Myocyte (in vitro differentiated cells): ENCODE data around the gene GRIP2. TPM values are rescaled to one million over a fixed set of nuclear protein-coding genes. Genes with fewer than 3 reads are reported as not detected.
A peak's percentile ranks its signal among the peaks of the same experiment; 100 is the strongest.

Experiments used
- DNase-seq: peaks from one replicate; pipeline ENCODE4 v3.0.0-alpha.2; 2012; ENCODE audit warnings: low read depth
- total RNA-seq: library from RNA; depleted of rRNA; stranded (reverse); fragments of >200 nt; gene quantifications from 2 replicates; pipeline ENCODE4 v1.2.3, GENCODE V29; 2014

Gene GRIP2
- total RNA-seq, 1 donor from 2014 or later = 11.8 TPM

GRCh38 chr3:14488286-14489041 lies 51.7 kb downstream of the GRIP2 start:
- peak; percentile 15 for DNase-seq

DNA sequence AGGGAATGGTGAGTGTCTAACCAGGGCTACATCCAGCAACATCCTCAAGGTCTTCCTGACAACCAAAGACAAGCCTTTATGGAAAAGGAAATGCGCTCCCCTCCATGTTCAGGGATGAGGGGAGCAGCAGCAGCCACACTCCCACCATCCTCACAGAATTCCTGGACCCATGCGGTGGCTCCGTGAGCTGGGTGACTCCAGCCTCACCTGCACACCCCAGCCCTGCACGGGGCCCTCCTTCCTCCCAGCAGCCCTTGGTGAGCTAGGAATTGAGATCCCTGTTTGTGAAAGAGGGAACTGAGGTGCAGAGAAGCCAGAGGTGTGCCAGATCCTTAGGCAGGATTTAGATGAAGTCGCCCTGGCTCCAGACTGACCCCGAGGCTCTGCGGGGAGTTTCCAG lies 52.3 kb downstream of the GRIP2 start:
- no peak for DNase-seq

- DNase-seq = no peak
These were observed 53.1 kb downstream of the GRIP2 start for GRCh38 chr3:14487086-14487485.

- DNase-seq = no peak
These were observed 53.7 kb downstream of the GRIP2 start for GRCh38 chr3:14486460-14486859.

DNA sequence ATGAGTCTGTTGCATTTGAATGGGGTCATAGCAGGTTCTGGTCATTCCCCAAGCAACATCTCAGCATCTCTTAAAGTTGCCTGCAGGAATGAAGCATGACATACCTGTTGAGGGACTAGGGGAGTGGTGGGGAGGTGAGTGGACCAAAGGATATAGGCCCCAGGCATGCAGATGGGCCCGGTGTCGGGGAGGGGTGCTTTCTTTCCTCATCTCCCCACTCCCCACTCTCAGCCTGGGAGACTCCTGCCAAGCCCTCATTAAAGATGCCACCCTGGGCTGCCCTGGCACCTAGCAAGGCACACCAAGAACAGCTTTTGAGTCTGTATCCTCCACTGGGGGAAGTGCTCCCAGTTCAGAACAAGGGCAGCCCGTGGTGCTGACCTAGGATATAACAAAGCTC lies 54.2 kb downstream of the GRIP2 start:
- DNase-seq = no peak

- DNase-seq = no peak
These were observed 55.4 kb downstream of the GRIP2 start for GRCh38 chr3:14484741-14485140.

- no peak for DNase-seq
These were observed 56.9 kb downstream of the GRIP2 start for GRCh38 chr3:14483286-14483685.

- DNase-seq = no peak
These were observed 57.8 kb downstream of the GRIP2 start for GRCh38 chr3:14482271-14482721.

DNA sequence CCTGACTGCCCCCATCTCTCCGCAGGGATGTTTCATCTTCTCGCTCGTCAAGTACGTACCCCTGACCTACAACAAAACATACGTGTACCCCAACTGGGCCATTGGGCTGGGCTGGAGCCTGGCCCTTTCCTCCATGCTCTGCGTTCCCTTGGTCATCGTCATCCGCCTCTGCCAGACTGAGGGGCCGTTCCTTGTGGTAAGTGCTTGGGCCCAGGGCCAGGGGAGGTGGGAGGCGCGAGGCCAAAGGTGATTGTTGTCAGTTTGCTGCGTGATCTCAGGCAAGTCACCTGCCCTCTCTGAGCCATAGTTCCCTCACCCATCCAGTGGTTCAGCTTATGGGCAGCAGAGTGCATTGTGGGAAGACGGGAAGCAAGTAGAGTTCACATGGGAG lies 58.5 kb downstream of the GRIP2 start:
- no peak for DNase-seq

DNA sequence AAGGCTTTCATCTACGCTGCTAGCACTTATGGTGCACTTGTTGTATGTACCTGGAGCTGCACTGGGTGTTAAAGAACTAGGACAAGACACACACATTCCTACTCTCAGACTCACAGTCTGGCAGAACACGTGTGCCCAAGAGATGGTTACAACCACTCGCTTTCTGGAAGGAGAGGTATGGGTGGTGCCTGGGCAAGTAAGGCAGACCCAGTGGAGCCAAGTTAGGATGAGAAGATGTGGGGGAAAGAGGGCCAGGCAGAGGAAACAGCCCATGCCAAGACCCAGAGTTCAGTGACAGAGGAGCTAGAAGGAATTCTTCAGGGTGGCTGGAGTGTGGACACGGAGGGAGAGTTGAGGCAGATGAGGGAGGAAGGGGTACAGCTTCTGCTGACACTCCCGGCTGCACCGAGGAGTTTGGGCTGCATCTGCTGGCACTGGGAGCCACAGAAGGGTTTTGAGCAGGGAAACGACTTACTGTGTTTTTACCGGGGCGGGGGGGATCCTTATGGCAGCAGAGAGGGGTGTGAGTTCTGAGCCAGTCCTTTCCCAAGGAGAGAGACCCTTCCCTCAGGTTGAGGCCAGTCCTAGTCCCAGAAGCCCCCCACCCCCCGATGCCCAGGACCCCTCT lies 59.0 kb downstream of the GRIP2 start:
- no peak for DNase-seq

GRCh38 chr3:14480207-14481017 lies 59.7 kb downstream of the GRIP2 start:
- no peak for DNase-seq

DNA sequence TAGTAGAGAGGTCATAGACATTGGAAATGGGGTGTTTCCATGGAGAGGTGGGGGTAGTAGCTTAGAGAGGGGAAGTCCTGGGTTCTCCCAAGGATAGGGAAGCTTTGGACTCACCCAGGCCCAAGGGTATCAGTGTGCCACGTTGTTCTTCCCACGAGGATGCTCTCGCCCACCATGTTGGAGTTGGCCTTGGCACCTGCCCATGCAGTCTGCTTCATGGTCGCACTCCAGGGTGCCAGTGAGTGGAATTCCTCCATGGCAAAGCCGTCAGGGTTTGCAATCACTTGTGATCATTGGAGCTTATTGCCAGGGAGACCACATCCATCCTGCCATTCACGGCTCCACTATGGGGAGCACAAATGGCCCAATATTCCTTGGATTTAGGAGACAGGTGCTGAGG lies 60.6 kb downstream of the GRIP2 start:
- no peak for DNase-seq

GRCh38 chr3:14478956-14479550 lies 61.1 kb downstream of the GRIP2 start:
- no peak for DNase-seq

DNA sequence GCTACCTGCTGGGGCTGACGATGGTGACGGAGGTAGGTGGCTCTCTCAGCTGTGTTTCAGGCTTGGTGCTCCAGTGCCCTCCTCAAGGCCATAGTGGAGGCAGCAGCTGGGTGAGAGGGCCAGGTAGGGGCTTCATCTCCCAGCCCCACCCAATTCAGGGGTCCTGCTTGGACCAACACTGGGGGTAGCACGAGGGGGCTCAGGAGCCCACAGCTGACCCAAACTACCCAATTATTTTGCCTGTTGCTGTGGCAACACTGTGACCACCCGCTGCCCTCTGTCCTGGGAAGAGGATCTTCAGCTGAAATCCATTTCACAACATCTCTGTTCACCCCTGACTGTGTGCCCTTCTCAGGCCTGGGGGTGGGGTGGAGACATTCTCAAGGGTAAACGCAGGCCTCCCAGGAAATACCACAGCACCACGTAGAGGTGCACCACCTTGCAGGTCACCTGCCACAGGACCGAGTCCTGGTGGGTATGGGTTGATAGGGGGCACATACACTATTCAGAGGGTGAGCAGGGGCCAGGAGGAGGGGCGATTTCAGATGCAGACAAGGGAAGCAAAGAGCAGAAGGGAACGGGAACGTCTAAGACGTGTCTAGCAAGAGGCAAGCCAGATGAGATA lies 62.7 kb downstream of the GRIP2 start:
- DNase-seq = no peak

DNA sequence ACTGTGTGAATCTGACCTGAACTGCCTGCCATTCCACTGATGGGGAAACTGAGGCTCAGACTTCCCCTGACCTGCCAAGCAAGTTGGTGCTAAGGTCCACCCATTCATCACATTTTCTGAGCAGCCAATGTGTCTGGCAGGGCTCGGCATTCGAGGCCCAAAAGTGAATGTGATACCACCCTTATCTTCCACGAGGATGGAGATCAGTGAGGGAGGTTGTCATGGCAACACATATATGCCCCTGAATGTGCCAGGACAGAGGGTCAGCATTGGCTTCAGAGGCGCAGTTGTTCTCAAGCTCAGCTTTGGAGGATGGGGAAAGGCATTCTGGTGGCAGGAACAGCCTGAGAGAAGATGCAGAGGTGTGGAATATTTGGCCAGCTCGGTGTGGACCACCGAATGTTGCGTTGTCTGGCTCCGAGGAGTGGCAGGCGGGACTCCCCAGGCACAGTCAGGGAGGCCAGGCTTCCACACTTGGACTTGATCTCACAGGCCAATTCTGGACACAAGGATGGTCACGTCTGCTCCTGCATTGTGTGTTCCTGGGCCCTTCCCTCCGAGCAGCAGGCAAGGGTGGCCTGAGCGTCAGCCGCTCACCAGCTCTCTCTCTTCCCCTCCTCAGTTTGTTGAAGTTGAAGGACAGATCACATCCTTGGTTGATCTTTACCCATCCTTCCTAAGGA lies 63.4 kb downstream of the GRIP2 start:
- DNase-seq = no peak

- no peak for DNase-seq
These were observed 64.5 kb downstream of the GRIP2 start for GRCh38 chr3:14475621-14476020.

DNA sequence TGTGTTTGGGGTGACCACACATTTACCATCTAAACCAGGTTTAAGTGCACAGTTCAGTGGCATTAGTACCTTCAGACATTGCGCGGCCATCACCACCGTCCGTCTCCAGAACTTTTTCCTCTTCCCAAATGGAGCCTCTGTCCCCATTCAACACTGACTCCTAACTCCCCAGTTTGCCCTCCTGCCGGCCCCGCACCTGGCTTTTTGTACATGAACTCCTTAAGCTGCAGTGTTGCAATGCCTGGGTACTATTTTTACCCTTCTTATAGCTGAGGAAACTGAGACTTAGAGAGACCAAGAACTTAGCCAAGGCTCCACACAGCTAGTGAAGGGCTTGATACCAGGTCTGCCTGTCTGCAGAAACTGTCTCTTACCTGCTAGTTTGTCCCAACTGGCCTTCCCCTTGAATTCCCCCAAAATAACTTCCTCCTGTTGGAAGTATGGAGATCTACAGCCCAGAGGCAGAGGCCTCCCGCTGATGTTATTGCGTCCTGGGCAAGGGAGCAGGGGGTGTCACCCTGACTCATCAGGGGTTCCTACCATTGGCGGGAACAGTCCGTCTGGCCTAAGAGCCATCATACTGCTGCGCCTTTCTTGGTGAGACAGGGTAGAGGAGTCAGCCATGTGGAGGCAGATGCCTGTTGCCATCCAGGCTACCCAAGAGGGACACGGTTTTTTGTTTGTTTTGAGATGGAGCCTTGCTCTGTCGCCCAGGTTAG lies 65.6 kb downstream of the GRIP2 start:
- DNase-seq = no peak

DNA sequence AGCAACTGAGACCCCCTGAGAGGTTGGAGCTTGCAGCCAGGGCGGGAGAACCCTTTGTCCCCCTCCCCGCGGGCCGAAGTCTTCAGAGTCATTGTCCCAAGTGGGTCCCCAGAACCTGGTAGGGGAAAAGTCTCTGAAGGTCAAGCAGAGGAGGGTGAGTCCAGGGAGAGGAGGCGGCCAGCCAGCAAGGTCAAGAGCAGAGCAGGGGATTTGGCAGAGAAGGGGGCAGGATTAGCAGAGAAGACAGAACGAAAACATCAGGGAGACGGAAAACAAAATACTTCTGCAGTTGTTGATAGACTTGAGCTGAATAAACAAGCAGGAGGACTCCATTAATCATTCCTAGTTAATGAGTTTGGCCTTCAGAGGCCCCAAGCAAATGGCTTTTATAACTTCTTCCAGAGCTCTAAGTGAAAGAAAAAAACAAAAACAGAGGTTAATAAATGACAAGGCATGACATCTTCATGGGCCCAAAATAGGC lies 66.7 kb downstream of the GRIP2 start:
- no peak for DNase-seq

DNA sequence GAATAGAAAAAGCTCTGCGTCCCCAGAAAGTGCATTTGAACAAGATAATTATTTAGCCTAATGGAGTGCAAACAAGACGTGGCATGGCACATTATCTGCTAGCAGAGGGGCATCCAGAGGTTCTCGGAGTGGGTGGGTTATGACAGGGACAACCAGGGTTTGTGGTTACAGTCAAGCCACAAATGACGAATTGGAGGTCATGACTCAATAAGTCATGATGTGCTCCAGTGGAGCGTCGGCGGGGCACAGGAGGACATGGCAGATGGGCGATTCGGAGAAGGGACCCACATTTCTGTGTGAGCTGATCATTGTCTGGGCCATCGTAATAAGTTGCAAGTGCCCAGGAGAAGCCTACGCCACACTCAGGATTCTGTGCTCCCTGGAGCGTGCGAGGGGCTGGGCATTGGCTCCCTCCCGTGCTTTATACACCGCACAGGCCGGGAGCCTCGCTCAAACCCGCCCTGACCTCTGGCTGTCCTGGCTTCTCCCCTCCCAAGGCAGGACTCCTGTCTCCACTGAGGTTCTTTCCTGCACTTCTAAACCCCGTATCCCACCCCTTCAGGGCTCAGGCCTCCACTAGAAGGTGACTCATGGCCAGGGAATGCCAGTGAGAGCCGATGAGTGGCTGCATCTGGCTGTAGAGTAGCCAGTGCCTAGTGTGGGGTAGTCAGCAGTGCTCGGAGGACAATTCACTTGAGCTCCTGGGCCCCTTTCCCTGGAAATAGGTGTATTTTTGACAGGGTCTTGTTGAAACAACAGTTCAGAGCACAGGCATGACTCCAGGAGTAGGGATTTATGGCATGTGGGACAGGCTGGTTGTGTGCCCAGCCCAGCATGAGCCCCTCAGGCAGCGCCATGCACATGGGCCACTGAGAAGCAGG lies 67.4 kb downstream of the GRIP2 start:
- peak; percentile 88 for DNase-seq
